ENCODE results near the gene CXCR6.

The CXCR6 gene

DNA sequence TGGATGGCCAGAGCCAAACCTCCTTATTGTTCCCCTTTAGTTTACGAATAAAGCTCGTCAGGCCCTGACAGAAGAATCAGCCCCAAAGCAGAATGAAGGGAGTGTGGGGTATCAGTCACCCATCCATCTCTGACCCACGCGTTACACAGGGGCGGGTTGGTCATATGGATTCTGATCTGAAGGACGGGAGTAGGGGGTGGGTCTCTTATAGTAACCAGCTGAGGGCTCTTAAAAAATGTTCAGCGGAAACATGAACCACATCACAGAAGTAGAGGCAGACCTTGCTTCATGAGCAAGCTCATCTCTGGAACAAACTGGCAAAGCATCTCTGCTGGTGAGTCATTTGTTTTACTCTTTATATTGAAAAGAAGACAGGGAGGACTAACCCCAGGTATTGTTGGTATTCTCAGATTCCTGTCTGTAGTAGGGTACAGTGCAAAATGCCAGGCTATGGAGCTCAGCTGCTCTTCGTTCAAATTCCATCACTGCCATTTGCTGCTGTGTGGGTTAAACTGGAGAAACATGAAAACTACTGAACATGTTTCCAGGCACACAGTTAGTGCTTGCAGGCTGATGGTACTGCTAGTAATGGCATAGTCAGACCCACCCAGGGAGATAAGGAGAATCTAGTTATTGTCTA is at the start of gene CXCR6:
TSS of gene CXCR6 (plus strand) at position 258 of the 640 bp plus-strand sequence. CDS start 3,018 bp downstream, outside the sequence.
- DNase-seq = no peak

DNA sequence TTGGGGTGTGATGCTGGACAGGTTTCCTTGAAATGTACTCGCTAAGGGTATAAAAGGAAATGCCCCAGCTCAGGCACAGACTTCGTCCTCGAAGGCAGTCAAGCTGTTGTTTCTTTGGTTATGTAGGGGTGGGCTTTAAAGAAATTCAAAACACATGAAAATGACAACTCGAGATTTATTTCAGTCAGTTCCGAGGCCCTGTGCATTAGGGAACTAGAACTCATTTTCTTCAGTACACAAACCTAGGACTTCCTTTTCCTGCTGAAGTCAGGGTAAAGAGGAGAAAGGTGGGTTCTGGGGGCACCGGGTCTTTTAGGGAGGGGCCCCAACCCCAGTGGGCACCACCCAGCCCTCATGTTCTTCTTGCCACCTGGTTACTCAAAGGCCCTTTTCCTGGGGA is 49.2 kb upstream of the CXCR6 start:
- no peak for DNase-seq

DNA sequence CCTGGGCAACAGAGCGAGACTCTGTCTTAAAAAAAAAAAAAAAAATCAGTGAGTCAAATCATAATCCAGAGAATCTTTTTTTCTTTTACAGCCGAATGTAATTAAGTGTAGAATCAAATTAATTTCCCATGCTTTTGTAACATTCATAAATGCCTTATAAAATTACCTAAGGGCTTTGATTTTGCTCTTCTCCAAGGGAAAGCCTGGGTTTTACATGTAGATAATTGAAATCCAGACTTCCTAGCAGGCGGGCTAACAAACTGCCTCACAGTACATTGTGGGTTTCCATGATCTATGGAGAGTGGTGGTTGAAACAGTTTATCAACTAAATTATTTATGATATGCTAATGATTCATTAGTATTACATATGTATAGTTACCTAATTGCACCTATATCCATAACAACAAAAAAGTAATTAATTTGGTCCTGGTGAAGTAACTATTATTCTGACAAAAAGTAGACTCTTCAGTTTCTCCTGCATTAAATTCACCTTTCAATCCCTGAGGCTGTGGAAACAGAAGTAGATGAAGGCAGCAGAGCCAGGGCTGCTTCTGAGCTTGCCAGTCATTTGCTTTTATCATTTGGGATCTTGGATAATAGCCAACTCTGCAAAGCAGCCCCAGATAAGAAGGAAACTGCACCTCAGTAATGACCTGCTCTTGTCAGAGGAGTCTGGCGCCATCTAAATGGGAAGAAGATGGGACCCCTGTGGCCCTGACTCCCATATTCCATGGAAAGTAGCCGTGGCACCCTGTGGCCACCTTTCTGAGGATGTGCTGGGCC is 47.4 kb upstream of the CXCR6 start:
- DNase-seq = no peak

DNA sequence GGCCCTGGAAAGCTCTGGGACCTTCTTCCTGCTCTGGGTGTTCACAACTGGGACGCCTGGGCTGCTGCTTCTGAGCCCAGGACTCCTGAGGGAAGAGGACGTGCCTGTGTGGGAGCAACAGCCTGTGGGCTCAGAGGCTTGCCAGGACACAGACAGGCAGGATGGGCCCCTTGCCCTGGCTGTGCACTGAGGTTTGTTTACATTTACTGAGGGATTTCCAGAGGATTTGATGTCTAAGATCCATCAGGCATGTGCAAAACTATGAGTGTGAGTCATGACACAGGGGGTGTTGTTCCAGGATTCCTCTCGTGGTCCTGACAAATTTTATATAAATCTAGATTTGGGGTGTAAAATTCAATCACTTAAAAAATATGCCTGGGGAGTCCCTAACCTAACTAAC is 46.3 kb upstream of the CXCR6 start:
- no peak for DNase-seq

DNA sequence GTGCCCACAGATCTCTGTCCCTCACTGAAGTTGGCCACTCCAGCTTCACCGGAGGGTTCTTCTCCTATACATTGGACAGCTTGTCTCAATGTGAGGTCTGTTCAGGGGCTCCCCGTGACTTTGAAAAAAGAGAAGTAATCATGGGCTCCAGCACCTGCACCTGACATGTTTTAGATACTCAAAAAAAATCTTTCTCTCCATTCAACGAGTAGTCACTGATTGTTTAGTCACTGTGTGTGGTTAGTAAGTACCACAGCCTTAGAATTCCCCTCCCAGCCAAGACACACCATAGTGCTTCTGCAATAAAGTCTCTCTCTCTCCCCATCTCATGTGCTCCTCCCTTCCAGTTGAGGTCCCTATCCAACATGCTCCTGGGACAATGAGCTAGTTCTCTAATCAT is 38.3 kb upstream of the CXCR6 start:
- no peak for DNase-seq

DNA sequence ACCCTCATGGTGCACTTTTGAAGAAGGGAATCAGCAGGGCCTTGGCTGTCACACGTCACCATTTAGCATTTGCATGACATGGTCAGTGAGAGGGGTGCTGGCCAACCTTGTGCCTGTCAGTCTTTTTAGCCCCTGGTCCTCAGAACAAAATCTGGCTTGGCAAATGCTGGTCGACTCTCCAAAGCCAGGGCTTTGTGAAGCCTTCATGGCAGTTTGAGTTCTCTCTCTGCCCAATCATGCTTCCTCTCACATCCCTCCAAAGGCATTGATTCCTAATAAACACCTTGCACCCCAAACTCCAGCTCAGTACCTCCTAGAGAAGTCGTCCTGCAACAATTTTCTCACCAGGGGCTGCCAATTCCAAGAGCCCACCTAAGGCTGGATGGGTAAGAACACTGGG is 37.5 kb upstream of the CXCR6 start:
- no peak for DNase-seq

DNA sequence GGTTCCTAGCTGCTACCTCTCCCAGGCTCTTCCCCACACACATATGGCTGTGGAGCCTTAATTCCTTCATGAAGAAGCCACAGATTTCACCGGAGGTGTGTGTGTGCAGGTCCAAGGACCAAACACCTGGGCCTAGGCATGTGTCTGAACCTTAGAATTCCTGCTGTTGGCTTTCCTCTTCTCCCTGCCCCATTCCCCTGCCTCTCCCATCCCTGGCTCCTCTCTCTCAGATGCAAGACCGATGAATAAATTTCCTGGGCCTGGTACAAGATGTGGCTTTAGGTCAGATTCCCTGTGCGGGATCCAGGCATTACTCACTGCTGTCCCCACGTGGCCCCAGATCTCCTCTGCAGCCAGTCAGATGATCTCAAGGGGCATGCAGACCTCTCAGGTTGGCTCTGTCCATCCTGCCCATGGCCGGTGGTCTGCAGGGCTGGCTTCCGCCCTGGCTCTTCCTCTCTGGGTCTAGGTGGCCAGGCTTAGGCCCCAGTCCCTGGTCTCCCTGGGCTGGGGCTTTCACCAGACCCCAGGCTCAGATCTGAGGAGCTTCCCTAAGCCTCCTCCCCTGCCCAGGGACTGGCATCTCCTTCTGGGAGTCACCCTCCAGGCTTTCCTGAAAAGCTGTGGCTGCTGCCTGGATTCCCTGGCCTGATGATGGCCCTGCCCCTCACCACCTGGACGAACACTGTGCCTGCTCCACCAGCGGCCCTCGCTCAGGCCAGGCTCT is 36.4 kb upstream of the CXCR6 start:
- peak in 1 of 2 experiments; percentile 42 for DNase-seq

DNA sequence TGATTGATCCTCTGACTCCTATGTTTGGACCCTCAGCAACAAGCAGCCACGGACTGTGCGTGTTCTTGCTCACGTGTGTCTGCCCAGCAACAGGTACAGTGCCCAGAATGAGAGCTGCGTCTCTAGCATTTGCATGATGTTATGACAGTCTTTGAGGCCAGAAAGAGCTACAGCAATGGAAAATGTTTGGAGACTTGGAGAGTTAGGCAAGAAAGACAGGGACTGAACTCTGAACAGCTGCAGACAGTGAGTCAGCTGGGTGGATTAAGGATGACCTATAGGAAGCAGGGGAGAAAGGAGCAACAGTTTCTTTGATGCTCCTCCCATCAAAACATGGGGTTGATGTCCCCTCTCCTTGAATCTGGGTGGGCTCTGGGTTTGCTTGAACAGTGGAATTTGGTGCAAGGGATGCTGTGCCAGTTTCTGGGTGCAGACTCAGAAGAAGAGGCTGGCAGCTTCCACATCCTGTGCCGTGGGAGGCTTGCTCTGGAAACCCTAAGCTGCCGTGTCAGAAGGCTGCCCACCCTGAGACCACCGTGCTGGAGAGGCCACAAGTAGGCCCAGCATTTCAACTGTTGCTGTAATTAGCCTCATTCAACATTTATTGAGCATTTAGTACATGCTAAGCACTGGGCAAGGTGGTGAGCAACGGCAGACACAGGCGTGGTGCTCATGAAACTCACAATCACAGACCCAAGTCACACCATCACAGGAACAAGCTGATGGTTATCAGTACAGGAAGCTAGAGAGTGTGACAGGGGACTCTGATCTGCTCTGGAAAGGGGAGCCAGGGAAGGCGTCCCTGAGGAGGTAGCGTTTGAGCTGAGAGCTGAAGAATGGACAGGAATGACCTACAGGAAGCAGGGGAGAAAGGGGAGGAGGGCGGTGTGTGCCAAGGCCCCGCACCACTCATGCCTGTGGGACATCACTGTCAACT is 35.2 kb upstream of the CXCR6 start:
- no peak for DNase-seq

DNA sequence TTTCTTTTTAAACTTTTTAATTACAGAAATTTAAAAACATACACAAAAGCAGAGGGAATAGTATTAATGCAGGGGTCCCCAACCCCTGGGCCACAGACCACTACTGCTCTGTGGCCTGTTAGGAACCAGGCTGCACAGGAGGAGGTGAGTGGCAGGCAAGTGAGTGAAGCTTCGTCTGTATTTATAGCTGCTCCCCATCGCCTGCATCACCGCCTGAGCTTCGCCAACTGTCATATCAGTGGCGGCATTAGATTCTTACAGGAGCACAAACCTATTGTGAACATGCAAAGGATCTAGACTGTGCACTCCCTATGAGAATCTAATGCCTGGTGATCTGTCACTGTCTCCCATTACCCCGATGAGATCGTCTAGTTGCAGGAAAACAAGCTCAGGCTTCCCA is 34.5 kb upstream of the CXCR6 start:
- DNase-seq = no peak

DNA sequence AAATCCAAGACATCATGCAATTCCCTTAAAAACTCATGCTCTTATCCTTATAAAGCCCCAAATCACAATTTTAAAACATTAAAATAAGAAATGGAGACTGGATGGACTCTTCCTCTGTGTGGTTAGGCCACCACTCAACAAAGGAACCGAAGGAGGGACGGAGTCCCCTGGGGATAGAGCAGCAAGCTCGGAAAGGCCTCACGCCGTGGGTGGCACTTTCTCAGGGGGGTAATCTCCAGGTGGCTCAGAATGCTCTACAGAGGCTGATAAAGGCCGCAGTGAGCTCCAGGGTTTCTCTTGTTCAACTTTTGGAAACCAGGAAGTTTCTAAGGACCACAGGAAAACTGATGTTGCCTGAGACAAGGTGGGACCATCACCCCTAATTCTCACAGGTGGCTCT is 33.7 kb upstream of the CXCR6 start:
- DNase-seq = no peak

DNA sequence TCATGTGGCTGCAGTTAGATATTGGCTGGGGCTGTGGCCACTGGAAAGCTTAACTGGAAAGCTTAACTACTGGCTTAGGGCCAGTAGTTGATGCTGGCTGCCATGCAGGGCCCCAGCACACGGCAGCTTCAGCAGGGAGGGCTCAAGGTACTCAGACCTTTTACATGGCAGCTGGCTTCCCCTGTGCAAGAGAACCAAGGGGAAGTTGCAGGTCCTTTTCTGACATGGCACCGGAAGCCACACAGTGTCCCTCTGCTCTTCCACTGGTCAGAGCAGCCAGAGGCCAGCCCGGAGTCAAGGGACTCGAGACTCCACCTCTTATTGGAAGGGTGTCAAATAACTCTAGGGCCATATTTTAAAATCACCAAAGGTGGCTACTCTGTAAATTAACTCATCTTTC is 32.4 kb upstream of the CXCR6 start:
- DNase-seq = no peak

DNA sequence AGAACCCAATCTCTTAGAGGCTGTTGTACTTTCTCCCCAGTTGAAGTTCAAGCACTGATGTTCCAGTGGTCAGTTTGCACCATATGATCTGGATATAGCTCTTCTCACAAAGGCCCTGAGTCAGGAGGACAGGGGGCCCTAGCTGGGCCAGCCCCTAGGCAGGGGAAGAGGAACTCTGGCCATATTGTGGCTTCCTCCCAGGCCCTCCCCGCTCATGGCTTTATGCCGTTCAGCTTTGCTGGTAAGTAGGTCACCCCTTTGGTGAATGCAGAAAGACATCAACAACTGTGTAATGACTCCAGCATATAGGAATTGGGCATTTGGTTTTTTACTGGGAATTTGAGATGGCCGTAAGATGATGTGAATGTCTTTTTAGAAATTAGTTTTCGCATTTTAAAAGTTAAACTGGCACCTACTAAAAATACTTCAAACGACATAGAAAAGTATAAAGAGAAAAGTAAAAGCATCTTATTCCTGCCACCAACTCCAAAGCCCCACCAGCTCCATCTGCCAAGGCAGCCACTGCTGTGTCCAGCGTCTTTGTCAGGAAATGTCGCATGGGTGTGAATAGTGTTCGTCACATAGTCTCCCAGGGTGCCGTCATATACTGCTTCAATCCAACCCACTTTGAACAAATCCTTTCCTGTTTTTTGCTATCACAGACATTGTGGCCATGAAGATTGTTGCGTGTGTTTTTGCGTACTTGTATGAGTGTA is 31.6 kb upstream of the CXCR6 start:
- DNase-seq = no peak

DNA sequence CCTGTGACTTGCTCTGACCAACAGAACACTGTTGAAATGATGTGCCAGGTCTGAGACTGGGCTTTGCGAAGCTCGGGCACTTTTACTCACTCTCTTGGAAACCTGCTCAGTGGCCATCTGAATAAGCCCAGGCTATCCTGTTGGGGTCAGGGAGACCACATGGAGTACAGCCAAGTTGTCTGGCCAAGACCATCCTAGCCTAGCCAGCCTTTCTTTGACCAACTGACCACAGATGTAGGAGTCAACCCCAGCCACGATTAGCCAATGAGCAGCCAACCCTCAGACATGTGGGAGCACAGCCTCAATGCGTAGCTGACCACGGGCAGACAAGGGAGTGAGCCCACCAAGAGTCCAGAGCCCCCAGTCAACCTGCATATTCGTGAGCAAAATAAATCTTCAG is 30.8 kb upstream of the CXCR6 start:
- no peak for DNase-seq

DNA sequence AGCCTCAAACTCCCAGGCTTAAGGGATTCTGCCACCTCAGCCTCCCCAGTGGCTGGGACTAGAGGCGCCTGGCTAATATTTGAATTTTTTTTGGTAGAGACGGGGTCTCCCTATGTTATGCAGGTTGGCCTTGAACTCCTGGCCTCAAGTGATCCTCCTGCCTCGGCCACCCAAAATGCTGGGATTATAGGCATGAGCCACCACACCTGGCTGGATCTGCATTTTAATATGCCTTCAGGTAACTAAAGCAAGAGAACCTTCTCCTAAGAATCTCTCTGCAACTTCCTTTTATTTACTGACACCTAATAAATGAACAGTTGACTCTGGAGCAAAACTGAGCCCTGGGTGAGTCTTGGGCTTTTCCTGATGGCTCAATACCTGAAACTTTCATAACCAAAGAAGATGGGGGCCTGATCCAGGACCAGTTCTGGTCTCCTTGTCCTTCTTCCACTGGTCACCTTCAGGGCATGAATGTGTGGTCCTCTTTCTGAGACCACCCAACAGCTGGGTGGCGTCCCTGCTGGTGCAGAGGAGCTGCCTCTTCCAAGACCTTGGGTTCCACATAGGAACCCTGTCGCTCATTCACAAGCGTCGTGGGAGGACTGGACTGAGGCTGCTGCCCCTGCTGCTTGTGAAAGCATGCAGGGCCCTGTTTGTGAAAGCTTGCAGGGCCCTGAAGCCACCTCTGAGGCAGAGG is 28.8 kb upstream of the CXCR6 start:
- DNase-seq = no peak

DNA sequence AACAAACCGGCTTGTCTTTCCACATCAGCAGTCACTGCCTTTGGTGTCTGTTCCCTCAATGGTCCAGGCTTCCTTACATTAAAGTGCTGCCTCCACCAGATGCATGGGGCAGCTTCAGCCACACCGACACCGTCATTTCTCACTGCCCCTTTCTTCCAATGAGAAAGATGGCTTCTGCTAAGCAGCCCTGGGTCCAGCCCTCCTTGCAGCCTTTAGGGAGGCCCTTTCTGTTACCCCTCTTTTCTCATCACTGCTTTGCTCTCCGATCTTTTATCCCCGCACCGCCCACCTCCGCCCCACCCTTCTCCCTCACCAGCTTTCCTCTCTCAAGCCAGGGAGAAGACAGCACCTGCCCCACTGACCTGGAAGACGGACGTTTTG is 28.2 kb upstream of the CXCR6 start:
- no peak for DNase-seq

DNA sequence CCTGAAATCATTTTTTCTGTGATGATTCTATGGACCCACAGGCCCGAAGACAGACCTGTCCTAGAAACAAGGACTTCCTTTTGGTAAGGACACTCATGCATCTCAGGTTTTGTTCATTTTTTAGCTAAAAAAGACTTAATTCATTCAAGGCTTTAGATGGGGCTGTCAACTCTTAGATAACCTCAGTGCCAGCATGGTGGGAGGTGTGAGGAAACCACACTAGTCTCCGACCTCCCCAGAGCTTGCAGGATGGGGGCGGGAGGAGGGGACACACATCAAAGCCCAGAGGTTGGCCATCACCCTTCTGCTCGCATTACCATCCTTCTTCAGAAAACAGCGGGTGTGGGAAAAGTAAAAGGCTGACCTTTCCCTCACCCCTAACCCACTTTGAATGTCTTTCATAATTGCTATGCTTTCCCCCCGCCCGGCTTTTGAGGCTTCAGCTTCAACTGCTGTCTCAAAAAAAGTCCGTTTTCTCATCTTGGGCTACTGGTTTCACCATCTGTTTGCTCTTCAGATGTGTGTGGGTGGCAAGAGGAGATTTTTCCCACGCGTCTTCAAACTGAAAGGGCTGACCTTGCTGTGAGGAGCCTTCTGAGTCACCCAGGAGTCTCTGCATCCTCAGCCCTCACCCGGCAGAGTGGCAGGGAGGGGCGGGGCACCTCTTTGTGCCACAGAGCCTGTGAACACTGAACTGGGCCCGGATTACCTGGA is 27.6 kb upstream of the CXCR6 start:
- no peak for DNase-seq

DNA sequence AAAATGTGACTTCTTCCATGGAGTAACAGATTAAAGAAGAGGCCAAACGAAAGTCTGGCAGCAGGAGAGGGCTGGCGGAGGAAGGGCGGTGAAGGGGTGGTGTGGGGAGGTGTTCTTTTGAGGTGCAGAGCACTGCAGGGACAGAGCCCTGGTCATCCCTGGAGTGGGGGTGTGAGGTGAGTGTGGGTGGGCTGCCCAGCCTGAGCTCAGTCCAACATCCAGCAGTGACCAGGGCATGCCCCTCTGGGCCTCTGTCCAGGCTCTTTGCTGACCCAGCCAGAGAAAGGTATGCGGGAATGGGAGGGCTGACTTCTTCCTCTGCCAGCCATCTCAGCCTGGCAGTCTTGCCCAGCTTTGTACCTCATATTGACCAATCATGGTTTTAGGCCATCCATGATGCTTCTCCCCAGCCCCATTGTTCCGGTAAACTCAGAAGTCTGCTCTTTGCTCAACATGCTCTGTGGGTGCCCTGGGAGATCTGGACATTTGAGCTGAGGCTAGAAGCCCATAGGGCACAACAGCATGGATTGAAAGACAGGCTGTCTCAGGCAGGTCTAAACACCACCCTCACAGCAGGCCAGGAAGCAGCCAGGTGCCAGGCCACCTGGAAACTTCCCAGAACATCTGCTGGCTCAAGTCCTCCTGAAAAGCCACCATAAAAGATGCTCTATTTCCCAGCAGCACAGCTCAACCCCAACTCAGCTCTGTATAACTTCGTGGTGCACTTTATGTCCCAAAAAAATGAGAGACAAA is 25.9 kb upstream of the CXCR6 start:
- DNase-seq = no peak

DNA sequence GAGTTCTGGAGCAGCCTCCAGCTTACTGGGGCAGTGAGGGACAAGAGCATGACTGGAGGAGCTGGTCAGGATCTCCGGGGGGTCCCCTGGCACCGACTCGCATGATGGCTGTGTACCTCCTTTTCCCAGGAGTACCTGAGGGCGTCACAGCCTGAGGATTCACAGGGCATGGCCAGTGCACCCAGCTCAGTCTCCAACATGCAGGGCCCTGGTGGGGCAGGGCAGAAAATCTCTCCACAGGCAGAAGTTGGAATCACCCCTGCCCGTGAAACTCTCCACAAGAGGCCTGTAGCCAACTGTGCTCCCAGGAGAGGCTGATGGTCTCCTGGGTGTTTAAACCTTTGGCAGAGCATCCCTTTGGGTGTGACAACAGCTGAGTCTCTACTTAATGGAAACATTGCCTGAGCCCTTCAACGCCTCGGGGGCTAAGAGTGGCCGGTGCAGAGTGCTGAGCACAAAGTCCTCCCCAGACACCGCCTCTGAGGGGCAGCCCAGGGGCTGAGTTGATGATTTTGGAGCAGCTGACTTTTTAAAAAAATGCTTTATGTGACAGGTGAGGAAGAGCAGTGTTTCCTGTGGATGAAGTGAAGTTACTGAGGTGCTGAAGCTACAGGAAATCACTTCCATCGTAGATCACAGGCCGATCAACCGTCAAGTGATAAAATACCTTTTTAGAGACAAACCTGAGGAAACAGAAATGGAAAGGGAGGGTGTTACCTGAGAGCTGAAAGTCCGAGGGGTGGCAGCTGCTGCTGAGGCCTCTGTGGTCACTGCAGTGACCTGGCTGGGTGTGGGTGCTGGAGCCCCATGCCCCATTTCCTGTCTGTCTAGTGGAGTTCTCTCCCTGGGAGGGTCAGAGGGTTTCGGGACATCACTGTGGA is 21.9 kb upstream of the CXCR6 start:
- DNase-seq = no peak

DNA sequence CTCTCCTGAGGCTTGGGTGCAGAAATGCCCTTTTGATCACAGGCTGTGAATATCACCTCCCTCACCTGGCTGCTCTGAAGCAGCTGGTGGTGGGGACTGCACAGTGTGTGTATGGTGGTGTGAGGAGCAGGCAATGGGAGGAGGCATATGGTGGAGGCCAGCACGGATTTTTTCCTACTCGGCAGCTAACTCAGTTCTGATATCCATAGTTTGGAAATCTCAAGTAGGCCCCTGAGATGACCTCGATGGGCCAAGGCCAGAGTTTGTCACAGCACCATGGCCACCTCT is 21.3 kb upstream of the CXCR6 start:
- DNase-seq = no peak
